HepG2 (cell line): ENCODE measurements around the gene MYO1E. TPM values are rescaled to one million over a fixed set of nuclear protein-coding genes. Genes with fewer than 3 reads are reported as not detected.

Experiments used
- ATAC-seq: fragments of 200-7000 bp; cut with Tn5 transposase; 3 replicates; pipeline ENCODE4 v1.9.1; 2020; ENCODE audit warnings: mild to moderate bottlenecking, moderate library complexity
- BruUV-seq: library from RNA; stranded (reverse); fragments of 400-500 nt; replicated peaks from 2 replicates; lab custom pipeline; 2021; lab: Mats Ljungman, UMichigan
- CTCF ChIA-PET: fragments of 300-600 bp; formaldehyde crosslinking; extraction: SDS; loops from one replicate; lab custom pipeline; 2021; ENCODE audit warnings: low total read pairs, inconsistent platforms, low intra/inter-chr PET ratio; lab: Yijun Ruan, JAX
- POLR2A ChIA-PET: fragments of 350-600 bp; sonication (Branson Sonifier 250); formaldehyde crosslinking; loops from one replicate; lab custom pipeline; 2020; ENCODE audit warnings: antibody characterized with exemption, inconsistent platforms; lab: Yijun Ruan, JAX
- DNase-seq: peaks from one replicate; pipeline ENCODE4 v3.0.0-alpha.2; 2015; ENCODE audit warnings: low spot score
- FAIRE-seq: peaks from 3 replicates; lab custom pipeline; 2011; peaks lifted over from hg19 to GRCh38; lab: Jason Lieb, UNC
- H2AFZ ChIP-seq: one replicate; pipeline ENCODE4 v1.6.1; 2011; ENCODE audit warnings: low read length, inconsistent platforms
- H3K27ac ChIP-seq: fragments of 300-600 bp; 3 replicates; pipeline ENCODE4 v1.8.0; 2011; ENCODE audit warnings: mixed run types, mild to moderate bottlenecking, mixed read lengths, low read length, inconsistent platforms; ENCODE audit not compliant: insufficient read depth; ENCODE audit errors: extremely low read length
- H3K27me3 ChIP-seq, 2 experiments: fragments of 200-600 bp in 1 of 2; 2 replicates in 1 of 2; 3 replicates in 1 of 2; pipeline versions ENCODE4 v1.6.0 to v1.8.0; 2011; ENCODE audit warnings: low read length in 2 of 2, mild to moderate bottlenecking in 2 of 2, moderate library complexity in 2 of 2, inconsistent platforms in 1 of 2; ENCODE audit not compliant: insufficient read depth in 2 of 2, control insufficient read depth in 1 of 2
- H3K36me3 ChIP-seq, 2 experiments: fragments of 200-600 bp in 1 of 2; replicated peaks in 1 of 2; 2 replicates in 1 of 2; 3 replicates in 1 of 2; pipeline versions ENCODE4 v1.5.1 to v1.8.0; 2011; ENCODE audit warnings: low read length in 2 of 2, inconsistent platforms in 1 of 2; ENCODE audit not compliant: insufficient read depth in 2 of 2, control insufficient read depth in 1 of 2
- H3K4me1 ChIP-seq: 2 replicates; pipeline ENCODE4 v1.5.1; 2012; ENCODE audit warnings: low read length, inconsistent platforms; ENCODE audit not compliant: insufficient read depth
- H3K4me2 ChIP-seq: 2 replicates; pipeline ENCODE4 v1.6.0; 2011; ENCODE audit warnings: low read depth, low read length, inconsistent platforms
- H3K4me3 ChIP-seq, 3 experiments: fragments of 200-600 bp in 1 of 3; sonication (generic), shearing (Covaris generic) in 1 of 3; replicated peaks in 1 of 3; 2 replicates each; pipeline ENCODE4 v1.5.1; 2011 to 2016; ENCODE audit warnings: low read length in 3 of 3, inconsistent platforms in 2 of 3, low read depth in 2 of 3, mild to moderate bottlenecking in 2 of 3, control low read depth in 1 of 3, mixed read lengths in 1 of 3; ENCODE audit not compliant: insufficient read depth in 1 of 3
- H3K79me2 ChIP-seq: one replicate; pipeline ENCODE4 v1.6.1; 2011; ENCODE audit warnings: low read length, inconsistent platforms; ENCODE audit not compliant: insufficient read depth
- H3K9ac ChIP-seq: 2 replicates; pipeline ENCODE4 v1.6.0; 2011; ENCODE audit warnings: mild to moderate bottlenecking, low read depth, low read length, inconsistent platforms; ENCODE audit not compliant: insufficient read depth
- H3K9me3 ChIP-seq: 2 replicates; pipeline ENCODE4 v1.5.1; 2012; ENCODE audit warnings: mild to moderate bottlenecking, low read length
- H4K20me1 ChIP-seq: 2 replicates; pipeline ENCODE4 v1.6.0; 2011; ENCODE audit warnings: inconsistent platforms, mild to moderate bottlenecking, low read length, moderate library complexity; ENCODE audit not compliant: insufficient read depth
- FOSL1 ChIP-seq: sonication (generic); formaldehyde crosslinking; IDR thresholded peaks from 2 replicates; pipeline ENCODE4 v1.9.0; 2021; ENCODE audit warnings: missing genetic modification reagents, borderline replicate concordance
- KLF11 ChIP-seq: IDR thresholded peaks from 2 replicates; pipeline ENCODE4 v1.6.1; 2016; ENCODE audit warnings: missing compliant biosample characterization
- ZFY ChIP-seq: sonication (generic); formaldehyde crosslinking; IDR thresholded peaks from 2 replicates; pipeline ENCODE4 v1.4.0; 2020; ENCODE audit warnings: missing genetic modification reagents
- WGBS: methylation state at CpG from one replicate; pipeline ENCODE4 v1.1.6; 2017; ENCODE audit warnings: low lambda C conversion rate; 5-methylcytosine and 5-hydroxymethylcytosine counted together
- in situ Hi-C: cut with HindIII; loops from 2 replicates; pipeline ENCODE4 v1.10.0; 2017; ENCODE audit warnings: low pct_unique_long_range_greater_than_20kb; ENCODE audit not compliant: extremely low pct_ligation_motif_present
- intact Hi-C: fragments of 100-400 bp; cut with micrococcal nuclease; formaldehyde crosslinking; loops from one replicate; pipeline ENCODE4 v1.10.0; 2022; ENCODE audit not compliant: unreplicated experiment
- polyA plus RNA-seq, 8 experiments: library from polyadenylated mRNA; depleted of rRNA in 3 of 8; stranded (reverse) in 7 of 8; unstranded in 1 of 8; fragments of >200 nt; fragmentation: Illumina TruSeq in 4 of 8; extraction: Trizol in 4 of 8; gene quantifications; 2 replicates each; pipeline versions ENCODE4 v1.2.1 to v1.2.3, GENCODE V29; 2011 to 2016; ENCODE audit warnings: low read depth in 4 of 8, missing spikeins in 1 of 8, mixed read lengths in 1 of 8; ENCODE audit not compliant: insufficient read depth in 1 of 8
- total RNA-seq, 5 experiments: library from RNA; depleted of rRNA; stranded (reverse); fragments of >200 nt; fragmentation: Illumina TruSeq; extraction: Trizol; gene quantifications; 2 replicates each; pipeline ENCODE4 v1.2.3, GENCODE V29; 2016; ENCODE audit warnings: low read depth in 1 of 5
- TF ChIP-seq, protein P1 (sequence below): sonication (generic); formaldehyde crosslinking; IDR thresholded peaks from 2 replicates; pipeline ENCODE4 v1.5.0; 2020; ENCODE audit warnings: mild to moderate bottlenecking, missing genetic modification reagents
- TF ChIP-seq, protein P2 (sequence below): sonication (generic); formaldehyde crosslinking; IDR thresholded peaks from 2 replicates; pipeline ENCODE4 v1.4.0; 2020; ENCODE audit warnings: missing genetic modification reagents
- TF ChIP-seq, protein P3 (sequence below): sonication (generic); formaldehyde crosslinking; IDR thresholded peaks from 2 replicates; pipeline ENCODE4 v1.5.0; 2020; ENCODE audit warnings: mild to moderate bottlenecking, missing genetic modification reagents, borderline replicate concordance
- TF ChIP-seq, protein P4 (sequence below): sonication (generic); formaldehyde crosslinking; IDR thresholded peaks from 2 replicates; pipeline ENCODE4 v1.4.0; 2020; ENCODE audit warnings: missing genetic modification reagents

Gene MYO1E
- total and polyA plus RNA-seq, 2 of the 13 experiments (the other 11 are each of a cell fraction or from before 2014, with no cell fraction given), result 15.7 to 25.1 TPM

DNA sequence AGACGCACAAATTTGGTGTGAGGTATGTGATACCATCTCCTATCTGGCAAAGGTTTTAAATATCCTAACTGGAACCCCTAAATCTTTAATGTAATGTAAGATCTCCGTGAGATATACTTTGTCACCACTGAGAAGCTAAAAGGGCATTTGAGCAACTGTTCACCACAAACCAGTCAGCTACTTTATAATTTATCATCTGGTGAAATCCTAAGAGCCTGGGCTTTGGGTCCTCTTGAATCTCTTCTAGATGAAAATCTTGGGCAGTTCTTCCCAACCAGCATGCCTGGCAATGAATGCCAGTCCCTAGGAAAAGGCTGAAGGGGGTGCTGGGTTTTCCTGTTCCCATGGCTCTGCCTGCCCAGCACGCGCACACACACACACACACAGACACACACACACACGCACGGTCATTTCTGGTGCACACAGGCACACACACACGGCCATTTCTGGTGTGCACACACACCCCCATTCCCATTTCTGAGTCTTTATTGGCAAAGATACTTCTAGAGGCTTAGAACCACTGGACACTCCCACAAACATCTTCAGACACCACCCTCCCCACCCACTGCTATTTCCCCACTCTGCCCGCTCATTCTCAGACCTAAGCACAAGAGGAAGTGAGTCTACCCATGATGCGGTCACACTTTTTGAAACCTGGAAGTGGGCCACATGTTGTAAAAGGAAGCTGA, 72.6 kb downstream of the MYO1E start:
- in situ Hi-C loops (no loop called here), intact Hi-C loops (no loop called here)
- Histone ChIP-seq H3K9me3 (no peaks in the 10 kb centered on the region), H3K27me3 (no peaks in the 10 kb centered on the region), H3K4me2 (no peak overlapping the region), H2AFZ (no peak overlapping the region), H3K27ac (no peak overlapping the region), H4K20me1 (0 out of 2 replicates have a peak, but pooled peaks cover 2% of the 10 kb centered on the region), H3K79me2 (peaks cover 3% of the 10 kb centered on the region), H3K36me3 (no peaks in the 10 kb centered on the region), H3K9ac (no peak overlapping the region), H3K4me1 (peaks cover 19% of the 10 kb centered on the region), H3K4me3 (no peak overlapping the region)
- ChIA-PET POLR2A (no interaction called here), CTCF (no interaction called here)
- no peak for DNase-seq
- FAIRE-seq, result no peak
- no TSS peak for BruUV-seq
- ATAC-seq, result no peak
- 96% methylated on average over 9 of the region's 9 CpGs for WGBS
- TF ChIP-seq, protein P1, sequence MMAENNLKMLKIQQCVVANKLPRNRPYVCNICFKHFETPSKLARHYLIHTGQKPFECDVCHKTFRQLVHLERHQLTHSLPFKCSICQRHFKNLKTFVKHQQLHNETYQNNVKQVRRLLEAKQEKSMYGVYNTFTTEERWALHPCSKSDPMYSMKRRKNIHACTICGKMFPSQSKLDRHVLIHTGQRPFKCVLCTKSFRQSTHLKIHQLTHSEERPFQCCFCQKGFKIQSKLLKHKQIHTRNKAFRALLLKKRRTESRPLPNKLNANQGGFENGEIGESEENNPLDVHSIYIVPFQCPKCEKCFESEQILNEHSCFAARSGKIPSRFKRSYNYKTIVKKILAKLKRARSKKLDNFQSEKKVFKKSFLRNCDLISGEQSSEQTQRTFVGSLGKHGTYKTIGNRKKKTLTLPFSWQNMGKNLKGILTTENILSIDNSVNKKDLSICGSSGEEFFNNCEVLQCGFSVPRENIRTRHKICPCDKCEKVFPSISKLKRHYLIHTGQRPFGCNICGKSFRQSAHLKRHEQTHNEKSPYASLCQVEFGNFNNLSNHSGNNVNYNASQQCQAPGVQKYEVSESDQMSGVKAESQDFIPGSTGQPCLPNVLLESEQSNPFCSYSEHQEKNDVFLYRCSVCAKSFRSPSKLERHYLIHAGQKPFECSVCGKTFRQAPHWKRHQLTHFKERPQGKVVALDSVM, result no peak
- TF ChIP-seq ZFY (CRISPR knock-in tag) (no peak), KLF11 (no peak), FOSL1 (CRISPR knock-in tag) (no peak)
- TF ChIP-seq, protein P2, sequence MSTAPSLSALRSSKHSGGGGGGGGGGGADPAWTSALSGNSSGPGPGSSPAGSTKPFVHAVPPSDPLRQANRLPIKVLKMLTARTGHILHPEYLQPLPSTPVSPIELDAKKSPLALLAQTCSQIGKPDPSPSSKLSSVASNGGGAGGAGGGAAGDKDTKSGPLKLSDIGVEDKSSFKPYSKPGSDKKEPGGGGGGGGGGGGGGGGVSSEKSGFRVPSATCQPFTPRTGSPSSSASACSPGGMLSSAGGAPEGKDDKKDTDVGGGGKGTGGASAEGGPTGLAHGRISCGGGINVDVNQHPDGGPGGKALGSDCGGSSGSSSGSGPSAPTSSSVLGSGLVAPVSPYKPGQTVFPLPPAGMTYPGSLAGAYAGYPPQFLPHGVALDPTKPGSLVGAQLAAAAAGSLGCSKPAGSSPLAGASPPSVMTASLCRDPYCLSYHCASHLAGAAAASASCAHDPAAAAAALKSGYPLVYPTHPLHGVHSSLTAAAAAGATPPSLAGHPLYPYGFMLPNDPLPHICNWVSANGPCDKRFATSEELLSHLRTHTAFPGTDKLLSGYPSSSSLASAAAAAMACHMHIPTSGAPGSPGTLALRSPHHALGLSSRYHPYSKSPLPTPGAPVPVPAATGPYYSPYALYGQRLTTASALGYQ (CRISPR knock-in tag), result no peak
- TF ChIP-seq, protein P3, sequence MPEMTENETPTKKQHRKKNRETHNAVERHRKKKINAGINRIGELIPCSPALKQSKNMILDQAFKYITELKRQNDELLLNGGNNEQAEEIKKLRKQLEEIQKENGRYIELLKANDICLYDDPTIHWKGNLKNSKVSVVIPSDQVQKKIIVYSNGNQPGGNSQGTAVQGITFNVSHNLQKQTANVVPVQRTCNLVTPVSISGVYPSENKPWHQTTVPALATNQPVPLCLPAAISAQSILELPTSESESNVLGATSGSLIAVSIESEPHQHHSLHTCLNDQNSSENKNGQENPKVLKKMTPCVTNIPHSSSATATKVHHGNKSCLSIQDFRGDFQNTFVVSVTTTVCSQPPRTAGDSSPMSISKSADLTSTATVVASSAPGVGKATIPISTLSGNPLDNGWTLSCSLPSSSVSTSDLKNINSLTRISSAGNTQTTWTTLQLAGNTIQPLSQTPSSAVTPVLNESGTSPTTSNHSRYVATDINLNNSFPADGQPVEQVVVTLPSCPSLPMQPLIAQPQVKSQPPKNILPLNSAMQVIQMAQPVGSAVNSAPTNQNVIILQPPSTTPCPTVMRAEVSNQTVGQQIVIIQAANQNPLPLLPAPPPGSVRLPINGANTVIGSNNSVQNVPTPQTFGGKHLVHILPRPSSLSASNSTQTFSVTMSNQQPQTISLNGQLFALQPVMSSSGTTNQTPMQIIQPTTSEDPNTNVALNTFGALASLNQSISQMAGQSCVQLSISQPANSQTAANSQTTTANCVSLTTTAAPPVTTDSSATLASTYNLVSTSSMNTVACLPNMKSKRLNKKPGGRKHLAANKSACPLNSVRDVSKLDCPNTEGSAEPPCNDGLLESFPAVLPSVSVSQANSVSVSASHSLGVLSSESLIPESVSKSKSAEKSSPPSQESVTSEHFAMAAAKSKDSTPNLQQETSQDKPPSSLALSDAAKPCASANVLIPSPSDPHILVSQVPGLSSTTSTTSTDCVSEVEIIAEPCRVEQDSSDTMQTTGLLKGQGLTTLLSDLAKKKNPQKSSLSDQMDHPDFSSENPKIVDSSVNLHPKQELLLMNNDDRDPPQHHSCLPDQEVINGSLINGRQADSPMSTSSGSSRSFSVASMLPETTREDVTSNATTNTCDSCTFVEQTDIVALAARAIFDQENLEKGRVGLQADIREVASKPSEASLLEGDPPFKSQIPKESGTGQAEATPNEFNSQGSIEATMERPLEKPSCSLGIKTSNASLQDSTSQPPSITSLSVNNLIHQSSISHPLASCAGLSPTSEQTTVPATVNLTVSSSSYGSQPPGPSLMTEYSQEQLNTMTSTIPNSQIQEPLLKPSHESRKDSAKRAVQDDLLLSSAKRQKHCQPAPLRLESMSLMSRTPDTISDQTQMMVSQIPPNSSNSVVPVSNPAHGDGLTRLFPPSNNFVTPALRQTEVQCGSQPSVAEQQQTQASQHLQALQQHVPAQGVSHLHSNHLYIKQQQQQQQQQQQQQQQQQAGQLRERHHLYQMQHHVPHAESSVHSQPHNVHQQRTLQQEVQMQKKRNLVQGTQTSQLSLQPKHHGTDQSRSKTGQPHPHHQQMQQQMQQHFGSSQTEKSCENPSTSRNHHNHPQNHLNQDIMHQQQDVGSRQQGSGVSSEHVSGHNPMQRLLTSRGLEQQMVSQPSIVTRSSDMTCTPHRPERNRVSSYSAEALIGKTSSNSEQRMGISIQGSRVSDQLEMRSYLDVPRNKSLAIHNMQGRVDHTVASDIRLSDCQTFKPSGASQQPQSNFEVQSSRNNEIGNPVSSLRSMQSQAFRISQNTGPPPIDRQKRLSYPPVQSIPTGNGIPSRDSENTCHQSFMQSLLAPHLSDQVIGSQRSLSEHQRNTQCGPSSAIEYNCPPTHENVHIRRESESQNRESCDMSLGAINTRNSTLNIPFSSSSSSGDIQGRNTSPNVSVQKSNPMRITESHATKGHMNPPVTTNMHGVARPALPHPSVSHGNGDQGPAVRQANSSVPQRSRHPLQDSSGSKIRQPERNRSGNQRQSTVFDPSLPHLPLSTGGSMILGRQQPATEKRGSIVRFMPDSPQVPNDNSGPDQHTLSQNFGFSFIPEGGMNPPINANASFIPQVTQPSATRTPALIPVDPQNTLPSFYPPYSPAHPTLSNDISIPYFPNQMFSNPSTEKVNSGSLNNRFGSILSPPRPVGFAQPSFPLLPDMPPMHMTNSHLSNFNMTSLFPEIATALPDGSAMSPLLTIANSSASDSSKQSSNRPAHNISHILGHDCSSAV, result no peak
- TF ChIP-seq, protein P4, sequence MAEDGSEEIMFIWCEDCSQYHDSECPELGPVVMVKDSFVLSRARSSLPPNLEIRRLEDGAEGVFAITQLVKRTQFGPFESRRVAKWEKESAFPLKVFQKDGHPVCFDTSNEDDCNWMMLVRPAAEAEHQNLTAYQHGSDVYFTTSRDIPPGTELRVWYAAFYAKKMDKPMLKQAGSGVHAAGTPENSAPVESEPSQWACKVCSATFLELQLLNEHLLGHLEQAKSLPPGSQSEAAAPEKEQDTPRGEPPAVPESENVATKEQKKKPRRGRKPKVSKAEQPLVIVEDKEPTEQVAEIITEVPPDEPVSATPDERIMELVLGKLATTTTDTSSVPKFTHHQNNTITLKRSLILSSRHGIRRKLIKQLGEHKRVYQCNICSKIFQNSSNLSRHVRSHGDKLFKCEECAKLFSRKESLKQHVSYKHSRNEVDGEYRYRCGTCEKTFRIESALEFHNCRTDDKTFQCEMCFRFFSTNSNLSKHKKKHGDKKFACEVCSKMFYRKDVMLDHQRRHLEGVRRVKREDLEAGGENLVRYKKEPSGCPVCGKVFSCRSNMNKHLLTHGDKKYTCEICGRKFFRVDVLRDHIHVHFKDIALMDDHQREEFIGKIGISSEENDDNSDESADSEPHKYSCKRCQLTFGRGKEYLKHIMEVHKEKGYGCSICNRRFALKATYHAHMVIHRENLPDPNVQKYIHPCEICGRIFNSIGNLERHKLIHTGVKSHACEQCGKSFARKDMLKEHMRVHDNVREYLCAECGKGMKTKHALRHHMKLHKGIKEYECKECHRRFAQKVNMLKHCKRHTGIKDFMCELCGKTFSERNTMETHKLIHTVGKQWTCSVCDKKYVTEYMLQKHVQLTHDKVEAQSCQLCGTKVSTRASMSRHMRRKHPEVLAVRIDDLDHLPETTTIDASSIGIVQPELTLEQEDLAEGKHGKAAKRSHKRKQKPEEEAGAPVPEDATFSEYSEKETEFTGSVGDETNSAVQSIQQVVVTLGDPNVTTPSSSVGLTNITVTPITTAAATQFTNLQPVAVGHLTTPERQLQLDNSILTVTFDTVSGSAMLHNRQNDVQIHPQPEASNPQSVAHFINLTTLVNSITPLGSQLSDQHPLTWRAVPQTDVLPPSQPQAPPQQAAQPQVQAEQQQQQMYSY (CRISPR knock-in tag), result no peak
